CD4-positive, alpha-beta T cell treated with Interleukin-4 for 4 hours (primary cell): Measurements from ENCODE around the gene C2CD3.

ENCODE experiments used
- DNase-seq: peaks from one replicate; pipeline ENCODE4 v3.0.0-alpha.2; 2020

The C2CD3 gene

DNA sequence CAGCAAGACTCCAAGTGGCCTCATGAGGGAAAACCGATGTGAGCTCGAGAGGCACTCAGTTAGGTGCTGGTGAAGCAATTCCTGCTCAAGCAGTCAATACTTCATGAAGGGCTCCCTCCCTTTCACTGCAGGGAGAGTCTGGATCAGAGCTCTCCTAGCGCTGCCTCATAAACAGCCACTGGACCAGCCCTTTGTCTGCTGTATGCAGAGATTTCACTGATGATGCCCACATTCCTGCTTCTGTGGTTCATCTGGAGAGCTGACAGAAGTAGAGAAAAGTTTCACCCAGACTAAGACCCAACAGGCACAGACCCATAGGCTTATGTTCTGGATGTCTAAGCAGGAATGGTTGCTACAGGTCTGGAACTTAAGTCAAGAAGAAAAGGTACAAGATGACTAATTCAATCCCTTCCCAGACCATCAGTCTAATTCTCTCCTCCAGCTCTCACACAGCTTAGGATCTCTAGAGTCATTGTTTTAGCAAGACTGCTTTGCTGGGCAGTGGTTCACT, 192.2 kb downstream of the C2CD3 start:
- DNase-seq, result no peak

- no peak for DNase-seq
Observed at GRCh38 chr11:73977856-73978519, 192.8 kb downstream of the C2CD3 start.

DNA sequence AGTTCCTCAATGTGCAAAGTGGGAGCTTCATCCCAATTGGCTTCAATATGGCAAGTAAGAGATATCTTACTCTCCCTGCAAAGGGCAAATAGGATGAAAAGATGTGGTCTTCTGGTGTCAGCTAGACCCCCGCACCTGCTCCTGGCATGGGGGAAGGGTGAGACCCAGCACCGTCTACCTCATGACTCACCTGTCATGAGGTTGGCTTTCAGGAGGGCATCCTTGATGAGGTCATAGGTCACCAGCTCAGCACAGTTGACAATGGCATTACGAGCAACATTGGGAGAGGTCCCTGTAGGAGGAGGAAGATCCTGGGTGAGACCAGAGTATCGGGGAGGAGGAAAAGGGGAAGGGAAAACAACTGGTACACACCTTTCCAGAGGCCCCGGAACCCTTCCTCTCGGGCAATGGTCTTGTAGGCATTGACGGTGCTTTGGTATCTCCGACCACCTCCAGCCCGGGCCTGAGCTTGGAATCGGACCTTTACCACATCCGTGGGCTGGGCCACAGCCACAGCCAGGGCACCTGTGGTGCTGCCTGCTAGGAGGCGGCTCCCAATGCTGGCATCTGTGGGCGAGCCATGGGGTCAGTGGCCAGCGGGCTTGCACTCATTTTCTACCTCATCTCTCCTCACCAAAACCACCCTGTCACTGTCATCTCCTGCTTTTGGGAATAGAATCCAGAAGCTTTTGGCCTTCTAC, 194.2 kb downstream of the C2CD3 start:
- no peak for DNase-seq

- no peak for DNase-seq
Observed at GRCh38 chr11:73975479-73975757, 195.4 kb downstream of the C2CD3 start.

DNA sequence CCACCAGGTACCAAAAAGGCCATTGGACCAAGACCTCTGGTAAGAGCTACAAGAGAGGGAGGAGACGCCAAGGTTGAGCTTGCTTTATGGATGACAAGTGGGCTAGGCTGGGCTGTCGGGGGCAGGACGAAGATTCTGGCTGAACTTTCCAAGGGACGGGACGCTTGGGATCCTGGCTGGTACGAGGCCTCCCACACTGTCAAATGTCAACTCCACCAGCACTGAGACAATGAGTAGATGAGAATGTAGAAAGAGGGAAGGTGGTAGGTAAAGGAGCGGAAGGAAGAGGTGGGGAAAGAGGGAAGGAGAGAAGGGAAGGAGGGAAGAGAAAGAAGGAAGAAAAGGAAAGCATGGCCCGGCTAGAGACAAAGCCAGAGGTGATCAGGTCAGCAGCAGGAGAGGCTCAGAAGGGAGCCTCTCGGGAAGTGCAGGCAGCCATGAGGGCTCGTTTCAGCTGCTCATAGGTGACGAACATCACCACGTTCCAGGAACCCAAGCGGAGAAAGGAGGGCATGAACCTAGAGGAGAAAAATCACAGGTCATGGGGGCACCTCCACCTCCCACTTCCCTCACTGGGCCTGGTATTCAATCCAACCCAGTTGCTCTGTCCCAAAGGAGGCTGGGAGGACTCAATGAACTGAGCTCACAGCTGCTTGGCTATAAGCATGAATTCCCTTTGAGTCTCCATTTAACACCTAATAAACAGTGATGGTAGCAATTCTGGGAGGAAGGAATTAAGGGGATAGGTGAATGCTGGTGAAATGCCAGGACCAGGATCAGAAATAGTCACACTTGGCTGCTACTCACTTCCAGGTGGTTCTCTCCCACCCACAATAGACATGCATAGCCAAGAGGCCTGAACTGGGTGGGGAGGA, 196.0 kb downstream of the C2CD3 start:
- no peak for DNase-seq

- no peak for DNase-seq
Observed at GRCh38 chr11:73972620-73973449, 198.0 kb downstream of the C2CD3 start.

GRCh38 chr11:73972187-73972586, 198.6 kb downstream of the C2CD3 start:
- DNase-seq, result peak; percentile 41

GRCh38 chr11:73971175-73971719, 199.6 kb downstream of the C2CD3 start:
- DNase-seq, result peak; percentile 53

DNA sequence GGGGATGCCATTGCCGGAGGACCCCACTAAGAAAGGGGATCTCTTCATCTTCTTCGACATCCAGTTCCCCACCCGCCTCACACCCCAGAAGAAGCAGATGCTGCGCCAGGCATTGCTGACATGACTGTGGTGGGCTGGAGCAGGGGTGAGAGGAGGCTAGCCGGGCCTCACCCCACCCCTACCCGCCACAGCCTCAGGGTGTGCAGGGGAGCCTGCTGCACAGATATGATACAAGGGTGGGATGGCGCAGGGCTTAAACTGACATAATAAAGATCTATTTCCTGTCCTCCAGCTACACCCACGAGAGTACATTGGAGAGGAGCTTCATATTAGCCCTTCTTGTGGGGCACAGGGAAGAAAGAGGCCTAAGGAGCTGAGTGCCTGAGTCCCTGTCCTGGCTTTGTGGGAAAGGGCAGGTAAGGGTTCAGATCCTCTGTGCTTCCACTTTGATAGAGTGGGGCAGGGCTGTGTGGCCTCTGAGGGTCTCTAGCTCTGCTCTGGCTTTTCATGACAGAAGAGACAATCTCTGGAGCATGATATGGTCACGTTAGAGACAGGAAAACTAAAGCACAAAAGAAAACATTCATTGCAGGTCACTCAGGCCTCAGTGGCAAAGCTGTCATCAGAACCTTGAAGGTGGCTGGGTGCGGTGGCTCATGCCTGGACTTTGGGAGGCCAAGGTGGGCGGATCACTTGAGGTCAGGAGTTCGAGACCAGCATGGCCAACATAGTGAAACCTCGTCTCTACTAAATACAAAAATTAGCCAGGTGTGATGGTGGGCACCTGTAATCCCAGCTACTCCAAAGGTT, 200.6 kb downstream of the C2CD3 start:
- peak; percentile 72 for DNase-seq

DNA sequence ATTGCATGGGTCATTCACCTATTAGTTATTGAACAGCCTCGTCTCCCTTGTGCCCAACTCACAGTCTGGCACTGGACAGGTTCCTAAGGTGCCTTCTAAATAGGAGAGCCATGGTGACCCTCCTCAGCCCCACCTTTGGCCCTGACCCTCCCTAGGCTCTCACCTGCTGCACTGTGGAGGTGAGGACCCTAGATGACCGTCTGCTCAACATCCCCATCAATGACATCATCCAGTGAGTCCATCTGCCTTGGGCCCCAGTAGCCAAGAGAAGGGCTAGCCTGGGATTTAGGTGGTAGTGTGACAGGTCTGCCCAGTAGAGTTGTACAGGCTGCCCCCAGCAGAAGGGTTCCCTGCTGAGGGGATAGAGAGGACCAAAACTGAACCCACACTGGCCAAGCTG, 201.7 kb downstream of the C2CD3 start:
- DNase-seq, result no peak

- DNase-seq, result no peak
Observed at GRCh38 chr11:73968356-73968966, 202.3 kb downstream of the C2CD3 start.

GRCh38 chr11:73965764-73966121, 205.1 kb downstream of the C2CD3 start:
- no peak for DNase-seq

- no peak for DNase-seq
Observed at GRCh38 chr11:73965076-73965763, 205.6 kb downstream of the C2CD3 start.

DNA sequence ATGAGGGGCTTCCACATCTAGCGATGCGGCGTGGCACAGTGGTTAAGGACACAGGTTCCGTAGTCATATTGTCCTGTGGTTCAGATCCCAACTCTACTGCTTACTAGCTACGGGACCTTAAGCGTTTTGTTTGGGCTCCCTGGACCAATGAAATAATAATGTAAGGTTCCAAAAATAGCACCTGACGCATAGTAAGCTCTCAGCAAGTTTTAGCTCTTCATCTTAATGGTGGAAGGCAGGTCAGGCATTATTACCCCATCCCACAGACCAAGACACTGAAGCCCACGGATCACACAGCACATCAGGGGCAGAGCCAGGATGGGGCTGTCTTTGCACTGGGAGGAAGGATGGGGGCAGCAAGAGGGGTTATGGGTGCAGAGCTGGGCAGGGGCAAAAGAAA, 206.9 kb downstream of the C2CD3 start:
- DNase-seq, result no peak
